ENCODE measurements around the gene OR10G2. TPM values are rescaled to one million over a fixed set of nuclear protein-coding genes. Genes with fewer than 3 reads are reported as not detected.
A peak's percentile ranks its signal among the peaks of the same experiment; 100 is the strongest.
"Not testable (repeated sequence)": the region's sequence is repeated elsewhere in the genome, so short reads cannot be mapped to it uniquely, and the experiment has no call there.

The OR10G2 gene
- total RNA-seq, result not detected

- no peak for ATAC-seq
Measured at GRCh38 chr14:21634840-21635239, at the start of gene OR10G2. Gene OR10G2 (minus strand): TSS chr14:21634940. CDS start chr14:21634842, 98 bp downstream.

GRCh38 chr14:21680072-21680471 is 45.3 kb upstream of the OR10G2 start:
- ATAC-seq, result no peak

GRCh38 chr14:21675566-21675965 is 40.8 kb upstream of the OR10G2 start:
- no peak for ATAC-seq

GRCh38 chr14:21673718-21674117 is 39.0 kb upstream of the OR10G2 start, which contains the start of gene OR4E1:
Gene OR4E1 (minus strand): TSS chr14:21673818. CDS start chr14:21670935, 2,883 bp downstream.
- ATAC-seq, result no peak

GRCh38 chr14:21672116-21672515 is 37.4 kb upstream of the OR10G2 start:
- no peak for ATAC-seq

GRCh38 chr14:21671371-21671770 is 36.6 kb upstream of the OR10G2 start:
- no peak for ATAC-seq

- no peak for ATAC-seq
Measured at GRCh38 chr14:21669284-21669683, 34.5 kb upstream of the OR10G2 start.

- no peak for ATAC-seq
Measured at GRCh38 chr14:21668377-21668776, 33.6 kb upstream of the OR10G2 start.

GRCh38 chr14:21656980-21657379 is 22.2 kb upstream of the OR10G2 start:
- ATAC-seq, result no peak

GRCh38 chr14:21654215-21654614 is 19.5 kb upstream of the OR10G2 start:
- ATAC-seq, result no peak

- ATAC-seq, result no peak
Measured at GRCh38 chr14:21653331-21653885, 18.7 kb upstream of the OR10G2 start, which contains the start of gene OR4E2. Gene OR4E2 (plus strand): TSS chr14:21653835. CDS start chr14:21665083, 11,248 bp downstream.

- no peak for ATAC-seq
Measured at GRCh38 chr14:21652209-21652808, 17.6 kb upstream of the OR10G2 start.

GRCh38 chr14:21647380-21647779 is 12.6 kb upstream of the OR10G2 start:
- ATAC-seq, result no peak

GRCh38 chr14:21643407-21643806 is 8.7 kb upstream of the OR10G2 start:
- no peak for ATAC-seq

- no peak for ATAC-seq
Measured at GRCh38 chr14:21642683-21643082, 7.9 kb upstream of the OR10G2 start.

GRCh38 chr14:21631084-21631483 is 3.7 kb downstream of the OR10G2 start:
- ATAC-seq, result peak; percentile 72

GRCh38 chr14:21630503-21630902 is 4.2 kb downstream of the OR10G2 start:
- ATAC-seq, result not testable (repeated sequence)

- peak; percentile 55 for ATAC-seq
Measured at GRCh38 chr14:21626491-21627230, 8.1 kb downstream of the OR10G2 start.

GRCh38 chr14:21617614-21618013 is 17.1 kb downstream of the OR10G2 start:
- ATAC-seq, result no peak

GRCh38 chr14:21614240-21614639 is 20.5 kb downstream of the OR10G2 start:
- ATAC-seq, result no peak

GRCh38 chr14:21612324-21612723 is 22.4 kb downstream of the OR10G2 start:
- ATAC-seq, result no peak

GRCh38 chr14:21602181-21602580 is 32.6 kb downstream of the OR10G2 start:
- ATAC-seq, result not testable (repeated sequence)

GRCh38 chr14:21589317-21589716 is 45.4 kb downstream of the OR10G2 start:
- ATAC-seq, result no peak

All from esophagus mucosa (tissue), 1 donor.